SK-N-SH (cell line): ENCODE measurements around the gene MACO1. TPM values are rescaled to one million over a fixed set of nuclear protein-coding genes. Genes with fewer than 3 reads are reported as not detected.

Experiments used
- CTCF ChIA-PET: fragments of 300-600, 350-600 bp; formaldehyde crosslinking; extraction: SDS; loops from one replicate; lab custom pipeline; 2021; lab: Yijun Ruan, JAX
- POLR2A ChIA-PET: fragments of 350-600 bp; sonication (Branson Sonifier 250); formaldehyde crosslinking; extraction: SDS; loops from one replicate; lab custom pipeline; 2020; ENCODE audit warnings: antibody characterized with exemption, inconsistent platforms; lab: Yijun Ruan, JAX
- DNase-seq: peaks from one replicate; pipeline ENCODE4 v3.0.0; 2012
- H2AFZ ChIP-seq: fragments of 200-600 bp; sonication (generic); 2 replicates; pipeline ENCODE4 v1.8.1; 2016; ENCODE audit warnings: antibody characterized with exemption, mild to moderate bottlenecking, low read depth
- H3F3A ChIP-seq: fragments of 200-600 bp; sonication (generic); replicated peaks from 2 replicates; pipeline ENCODE3; 2016; ENCODE audit warnings: antibody characterized with exemption, mild to moderate bottlenecking; ENCODE audit not compliant: insufficient read depth
- H3K27ac ChIP-seq, 2 experiments: fragments of 200-500 bp in 1 of 2; fragments of 200-600 bp in 1 of 2; sonication (Bioruptor generic) in 1 of 2; sonication (generic), shearing (Covaris generic) in 1 of 2; 2 replicates each; pipeline versions ENCODE4 v1.5.1 to v1.6.1; 2014 to 2016; ENCODE audit warnings: low read depth in 2 of 2, inconsistent platforms in 1 of 2, low read length in 1 of 2, mild to moderate bottlenecking in 1 of 2, mixed read lengths in 1 of 2
- H3K27me3 ChIP-seq: fragments of 200-600 bp; sonication (generic), shearing (Covaris generic); 2 replicates; pipeline ENCODE4 v1.6.1; 2016; ENCODE audit warnings: mixed run types; ENCODE audit not compliant: insufficient read depth
- H3K36me3 ChIP-seq, 2 experiments: fragments of 200-500 bp in 1 of 2; fragments of 200-600 bp in 1 of 2; sonication (Bioruptor generic) in 1 of 2; sonication (generic) in 1 of 2; replicated peaks in 1 of 2; 2 replicates each; pipeline versions ENCODE3 to v1.5.1; 2014 to 2016; ENCODE audit warnings: low read length in 1 of 2, mild to moderate bottlenecking in 1 of 2; ENCODE audit not compliant: insufficient read depth in 2 of 2, control insufficient read depth in 1 of 2
- H3K4me1 ChIP-seq, 2 experiments: fragments of 200-500 bp in 1 of 2; fragments of 200-600 bp in 1 of 2; sonication (Bioruptor generic) in 1 of 2; sonication (generic), shearing (Covaris generic) in 1 of 2; 2 replicates each; pipeline versions ENCODE4 v1.5.1 to v1.6.1; 2014 to 2016; ENCODE audit warnings: low read depth in 1 of 2, low read length in 1 of 2, mixed run types in 1 of 2; ENCODE audit not compliant: insufficient read depth in 2 of 2, control insufficient read depth in 1 of 2
- H3K4me2 ChIP-seq: fragments of 200-600 bp; sonication (generic), shearing (Covaris generic); 2 replicates; pipeline ENCODE4 v1.6.1; 2017; ENCODE audit warnings: mixed run types
- H3K4me3 ChIP-seq, 2 experiments: fragments of 200-500 bp in 1 of 2; fragments of 200-600 bp in 1 of 2; sonication (Bioruptor generic) in 1 of 2; sonication (generic), shearing (Covaris generic) in 1 of 2; 2 replicates each; pipeline versions ENCODE4 v1.5.1 to v1.8.1; 2014 to 2016; ENCODE audit warnings: low read depth in 2 of 2, inconsistent platforms in 1 of 2, low read length in 1 of 2, mild to moderate bottlenecking in 1 of 2, mixed read lengths in 1 of 2, moderate library complexity in 1 of 2
- H3K79me2 ChIP-seq: fragments of 200-600 bp; sonication (generic); 2 replicates; pipeline ENCODE4 v1.8.1; 2017; ENCODE audit warnings: mild to moderate bottlenecking; ENCODE audit not compliant: insufficient read depth
- H3K9ac ChIP-seq: fragments of 200-600 bp; sonication (generic); 2 replicates; pipeline ENCODE4 v1.6.1; 2017; ENCODE audit warnings: mixed run types
- H3K9me2 ChIP-seq: fragments of 200-600 bp; sonication (generic); 2 replicates; pipeline ENCODE4 v1.6.1; 2017; ENCODE audit warnings: mixed run types
- H3K9me3 ChIP-seq: fragments of 200-600 bp; sonication (generic); 2 replicates; pipeline ENCODE4 v1.6.1; 2017; ENCODE audit warnings: mixed run types, mild to moderate bottlenecking, moderate library complexity
- H4K20me1 ChIP-seq: fragments of 200-600 bp; sonication (generic); 2 replicates; pipeline ENCODE4 v1.6.1; 2017; ENCODE audit warnings: mild to moderate bottlenecking, mixed run types; ENCODE audit not compliant: insufficient read depth
- CHD2 ChIP-seq: fragments of 150-350 bp; IDR thresholded peaks from 2 replicates; pipeline ENCODE4 v1.6.1; 2018; ENCODE audit warnings: low read length; ENCODE audit not compliant: partially characterized antibody
- ELF1 ChIP-seq: IDR thresholded peaks from 2 replicates; pipeline ENCODE4 v1.4.0; 2012
- EP300 ChIP-seq, 2 experiments: IDR thresholded peaks; 2 replicates each; pipeline versions ENCODE4 v1.4.0 to v1.6.1; 2012; ENCODE audit warnings: borderline replicate concordance in 1 of 2, low read depth in 1 of 2, low read length in 1 of 2
- FOSL2 ChIP-seq: IDR thresholded peaks from 2 replicates; pipeline ENCODE4 v1.4.0; 2012; ENCODE audit warnings: low read depth, mild to moderate bottlenecking, moderate library complexity, borderline replicate concordance
- FOXJ3 ChIP-seq: sonication (generic); formaldehyde crosslinking; IDR thresholded peaks from 2 replicates; pipeline ENCODE4 v1.5.1; 2020; ENCODE audit warnings: mild to moderate bottlenecking, missing genetic modification reagents
- GATA2 ChIP-seq: sonication (generic); formaldehyde crosslinking; IDR thresholded peaks from 2 replicates; pipeline ENCODE4 v1.5.0; 2020; ENCODE audit warnings: mild to moderate bottlenecking, missing genetic modification reagents
- JUND ChIP-seq: IDR thresholded peaks from 2 replicates; pipeline ENCODE4 v1.4.0; 2012
- MEF2A ChIP-seq: IDR thresholded peaks from 2 replicates; pipeline ENCODE4 v1.4.0; 2012; ENCODE audit warnings: low read depth, borderline replicate concordance
- NFIC ChIP-seq: IDR thresholded peaks from 2 replicates; pipeline ENCODE4 v1.4.0; 2012; ENCODE audit warnings: borderline replicate concordance
- PBX3 ChIP-seq: IDR thresholded peaks from 2 replicates; pipeline ENCODE4; 2012
- POLR2AphosphoS5 ChIP-seq: IDR thresholded peaks from 2 replicates; pipeline ENCODE4 v1.6.1; 2012; ENCODE audit warnings: low read depth, low read length
- RAD21 ChIP-seq: IDR thresholded peaks from 2 replicates; pipeline ENCODE4 v1.6.1; 2012; ENCODE audit warnings: mild to moderate bottlenecking, low read length
- RCOR1 ChIP-seq: fragments of 150-350 bp; IDR thresholded peaks from 2 replicates; pipeline ENCODE4 v1.6.1; 2017; ENCODE audit warnings: antibody characterized with exemption, low read length
- RXRA ChIP-seq: IDR thresholded peaks from 2 replicates; pipeline ENCODE4 v1.4.0; 2012; ENCODE audit warnings: low read depth, mild to moderate bottlenecking, borderline replicate concordance
- SIN3A ChIP-seq: IDR thresholded peaks from 2 replicates; pipeline ENCODE4 v1.6.1; 2012; ENCODE audit warnings: low read depth, mild to moderate bottlenecking, low read length, moderate library complexity, borderline replicate concordance
- TAF1 ChIP-seq: IDR thresholded peaks from 2 replicates; pipeline ENCODE4 v1.6.1; 2012; ENCODE audit warnings: low read depth, mild to moderate bottlenecking, low read length, moderate library complexity, borderline replicate concordance
- USF2 ChIP-seq: fragments of 150-350 bp; IDR thresholded peaks from 2 replicates; pipeline ENCODE4 v1.6.1; 2017; ENCODE audit warnings: antibody characterized with exemption, low read length, low read depth, borderline replicate concordance
- ZBTB33 ChIP-seq: IDR thresholded peaks from 2 replicates; pipeline ENCODE4 v1.4.0; 2012; ENCODE audit warnings: low read depth, borderline replicate concordance
- WGBS: methylation state at CpG from one replicate; pipeline ENCODE4 v1.1.6; 2017; ENCODE audit warnings: low lambda C conversion rate; 5-methylcytosine and 5-hydroxymethylcytosine counted together
- polyA plus RNA-seq, 3 experiments: library from polyadenylated mRNA; depleted of rRNA; stranded (reverse); fragments of >200 nt; gene quantifications; 2 replicates each; pipeline ENCODE4 v1.2.3, GENCODE V29; 2012
- TF ChIP-seq, protein P1 (sequence below): IDR thresholded peaks from 2 replicates; pipeline ENCODE4 v1.4.0; 2012; ENCODE audit warnings: low read depth

The MACO1 gene
- polyA plus RNA-seq, 1 of the 3 experiments (the other 2 are of a cell fraction), result 6.9 TPM

GRCh38 chr1:25450891-25451290 lies 20.2 kb downstream of the MACO1 start:
- Histone ChIP-seq H3K9me2 (no peaks in the 10 kb centered on the region), H4K20me1 (peaks cover 9% of the 10 kb centered on the region; the same call in 1 of the 2 replicates), H3K79me2 (peaks cover 57% of the 10 kb centered on the region), H3K4me1 (peaks cover 6 to 13% of the 10 kb centered on the region in 2 experiments; a peak in 3 of 4 replicates), H3K4me3 (no peak overlapping the region), H2AFZ (no peak overlapping the region), H3K4me2 (no peak overlapping the region), H3K36me3 (peaks cover 35 to 42% of the 10 kb centered on the region in 2 experiments), H3K9me3 (no peaks in the 10 kb centered on the region), H3K27ac (peak overlapping the region in 1 of 2 experiments; percentile 47; a peak in 2 of 4 replicates), H3K27me3 (no peaks in the 10 kb centered on the region), H3F3A (peaks cover 18% of the 10 kb centered on the region), H3K9ac (no peak overlapping the region)
- TF ChIP-seq RAD21 (no peak), NFIC (no peak), USF2 (no peak), ELF1 (no peak)
- CTCF ChIA-PET, result interaction anchor here (0.7 to 1.2 kb wide), 6 partner anchors 9 to 70 kb away, joined by 3 to 5 read pairs (median 3); no protein-coding TSS in a partner anchor
- POLR2A ChIA-PET, result interaction anchor here (1.5 kb wide), 1 partner anchor 10 kb away, joined by 5 read pairs; no protein-coding TSS in a partner anchor
- WGBS, result 89% methylated on average over 2 of the region's 2 CpGs
- no peak for DNase-seq

GRCh38 chr1:25451908-25452307 lies 21.2 kb downstream of the MACO1 start:
- Histone ChIP-seq H3K9ac (no peak overlapping the region), H2AFZ (no peak overlapping the region), H3K36me3 (peaks cover 37 to 49% of the 10 kb centered on the region in 2 experiments), H4K20me1 (0 out of 2 replicates have a peak, but pooled peaks cover under 1% of the 10 kb centered on the region), H3K4me1 (peaks cover 1 to 7% of the 10 kb centered on the region in 2 experiments; a peak in 2 of 4 replicates), H3K9me2 (no peaks in the 10 kb centered on the region), H3K4me3 (no peak overlapping the region), H3K4me2 (no peak overlapping the region), H3K79me2 (peaks cover 47% of the 10 kb centered on the region), H3K27ac (no peak overlapping the region), H3K27me3 (no peaks in the 10 kb centered on the region), H3K9me3 (no peaks in the 10 kb centered on the region), H3F3A (peaks cover 16% of the 10 kb centered on the region)
- 97% methylated on average over 3 of the region's 3 CpGs for WGBS
- POLR2A ChIA-PET, result no interaction called here
- no peak for DNase-seq
- TF ChIP-seq RXRA, result no peak
- no peak for TF ChIP-seq SIN3A
- CTCF ChIA-PET, result no interaction called here

DNA sequence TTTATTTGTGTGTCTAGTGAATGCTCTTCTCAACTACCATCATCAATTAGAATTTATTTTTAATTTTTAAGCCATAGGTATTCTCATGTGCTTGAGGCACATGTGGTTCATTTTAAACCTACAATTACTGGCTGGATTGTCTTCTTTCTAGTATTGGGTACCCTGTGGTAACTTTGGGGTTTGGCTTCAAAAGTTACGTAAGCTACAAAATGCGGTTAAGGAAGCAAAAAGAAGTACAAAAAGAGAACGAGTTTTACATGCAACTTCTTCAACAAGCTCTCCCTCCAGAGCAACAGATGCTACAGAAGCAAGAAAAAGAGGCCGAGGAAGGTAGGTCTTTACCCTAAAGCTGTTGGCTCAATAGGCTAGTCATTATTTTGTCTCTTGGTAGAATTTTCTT lies 25.8 kb downstream of the MACO1 start:
- no peaks in the 10 kb centered on the region for H3K9me3 ChIP-seq
- H3K27ac ChIP-seq, result no peak overlapping the region
- no peaks in the 10 kb centered on the region for H3K9me2 ChIP-seq
- no peak overlapping the region for H3K4me2 ChIP-seq
- no peak overlapping the region for H3K4me3 ChIP-seq
- POLR2A ChIA-PET, result no interaction called here
- peaks cover 4% of the 10 kb centered on the region for H3F3A ChIP-seq
- 97% methylated on average over 4 of the region's 4 CpGs for WGBS
- peaks cover 32 to 59% of the 10 kb centered on the region in 2 experiments for H3K36me3 ChIP-seq
- DNase-seq, result no peak
- H4K20me1 ChIP-seq, result peaks cover 2% of the 10 kb centered on the region; the same call in 1 of the 2 replicates
- CTCF ChIA-PET, result no interaction called here
- H3K9ac ChIP-seq, result no peak overlapping the region
- no peak overlapping the region for H2AFZ ChIP-seq
- no peaks in the 10 kb centered on the region; a peak in 2 of 4 replicates for H3K4me1 ChIP-seq
- peaks cover 43% of the 10 kb centered on the region for H3K79me2 ChIP-seq
- no peaks in the 10 kb centered on the region for H3K27me3 ChIP-seq
- TF ChIP-seq GATA2 (CRISPR knock-in tag) (no peak), ZBTB33 (no peak), JUND (no peak), RCOR1 (no peak), PBX3 (no peak), POLR2AphosphoS5 (no peak), FOXJ3 (CRISPR knock-in tag) (no peak), FOSL2 (no peak), TAF1 (no peak), MEF2A (no peak), EP300 (IDR thresholded peaks at IDR 0.05; ENCODE audit: borderline replicate concordance in 1 of 2, low read depth in 1 of 2, low read length in 1 of 2) (no peak), NFIC (no peak), CHD2 (no peak)
- TF ChIP-seq, protein P1, sequence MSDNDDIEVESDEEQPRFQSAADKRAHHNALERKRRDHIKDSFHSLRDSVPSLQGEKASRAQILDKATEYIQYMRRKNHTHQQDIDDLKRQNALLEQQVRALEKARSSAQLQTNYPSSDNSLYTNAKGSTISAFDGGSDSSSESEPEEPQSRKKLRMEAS, result no peak
